Caco-2 (cell line): ENCODE results near the gene CTNND2. TPM values are rescaled to one million over a fixed set of nuclear protein-coding genes. Genes with fewer than 3 reads are reported as not detected.

Experiments
- BruUV-seq: library from RNA; stranded (reverse); fragments of 400-500 nt; replicated peaks from 2 replicates; lab custom pipeline; 2021; lab: Mats Ljungman, UMichigan
- CTCF ChIA-PET: fragments of 300-600 bp; sonication (Branson Sonifier 250); formaldehyde crosslinking; loops from one replicate; lab custom pipeline; 2022; ENCODE audit warnings: antibody characterized with exemption; lab: Charles Lee
- POLR2A ChIA-PET: fragments of 300-600 bp; sonication (Branson Sonifier 250); formaldehyde crosslinking; loops from one replicate; lab custom pipeline; 2022; ENCODE audit warnings: antibody characterized with exemption; lab: Charles Lee
- DNase-seq, 2 experiments: peaks; one replicate each; pipeline versions ENCODE4 v3.0.0 to v3.0.0-alpha.2; 2020 to 2022
- H3K27me3 ChIP-seq: replicated peaks from 2 replicates; pipeline ENCODE4 v1.6.0; 2011; ENCODE audit warnings: low read length; ENCODE audit not compliant: control insufficient read depth, insufficient read depth
- H3K36me3 ChIP-seq: 2 replicates; pipeline ENCODE4 v1.5.1; 2011; ENCODE audit warnings: low read length; ENCODE audit not compliant: control insufficient read depth, insufficient read depth
- H3K4me1 ChIP-seq: fragments of 250-450 bp; sonication (Bioruptor Pico); 2 replicates; pipeline ENCODE4 v1.5.1; 2020; ENCODE audit warnings: mild to moderate bottlenecking
- H3K4me3 ChIP-seq: 2 replicates; pipeline ENCODE4 v1.5.1; 2011; ENCODE audit warnings: low read depth, mild to moderate bottlenecking, control low read depth, low read length
- H3K9me3 ChIP-seq: fragments of 250-450 bp; sonication (Bioruptor Pico); 2 replicates; pipeline ENCODE4 v1.5.1; 2020; ENCODE audit warnings: mild to moderate bottlenecking, moderate library complexity
- H3K27ac Mint-ChIP-seq: one replicate; pipeline ENCODE4 v1.8.0; 2022; ENCODE audit warnings: mixed read lengths; ENCODE audit not compliant: unreplicated experiment
- H3K27me3 Mint-ChIP-seq: one replicate; pipeline ENCODE4 v1.8.0; 2022; ENCODE audit warnings: mixed read lengths; ENCODE audit not compliant: insufficient read depth, unreplicated experiment
- H3K36me3 Mint-ChIP-seq: one replicate; pipeline ENCODE4 v1.8.0; 2022; ENCODE audit warnings: mild to moderate bottlenecking, mixed read lengths; ENCODE audit not compliant: insufficient read depth, unreplicated experiment
- H3K4me1 Mint-ChIP-seq: one replicate; pipeline ENCODE4 v1.8.0; 2022; ENCODE audit warnings: low read depth, mixed read lengths; ENCODE audit not compliant: unreplicated experiment
- H3K4me3 Mint-ChIP-seq: one replicate; pipeline ENCODE4 v1.8.0; 2022; ENCODE audit warnings: mild to moderate bottlenecking, moderate library complexity, mixed read lengths; ENCODE audit not compliant: unreplicated experiment
- H3K9me3 Mint-ChIP-seq: one replicate; pipeline ENCODE4 v1.8.0; 2022; ENCODE audit warnings: mixed read lengths; ENCODE audit not compliant: unreplicated experiment
- CTCF ChIP-seq, 2 experiments: fragments of 200-600 bp in 1 of 2; IDR thresholded peaks; 1 replicate in 1 of 2; 2 replicates in 1 of 2; pipeline versions ENCODE4 v1.5.1 to v1.8.0; 2011 to 2022; ENCODE audit warnings: antibody characterized with exemption in 1 of 2, control low read depth in 1 of 2, inconsistent platforms in 1 of 2, low read depth in 1 of 2, low read length in 1 of 2, mild to moderate bottlenecking in 1 of 2, moderate library complexity in 1 of 2; ENCODE audit not compliant: insufficient read depth in 1 of 2, severe bottlenecking in 1 of 2, unreplicated experiment in 1 of 2
- intact Hi-C: fragments of 100-400 bp; cut with micrococcal nuclease; formaldehyde crosslinking; loops from one replicate; pipeline ENCODE4 v1.10.0; 2022; ENCODE audit not compliant: unreplicated experiment
- total RNA-seq: library from RNA; stranded (reverse); gene quantifications from 2 replicates; pipeline ENCODE4 v1.2.3, GENCODE V29; 2022

CTNND2 gene
- total RNA-seq, 1 experiment from 2014 or later: 0.32 TPM

GRCh38 chr5:10999714-11000113 is 904.5 kb downstream of the CTNND2 start:
- Mint-ChIP-seq H3K27me3 (peaks cover 25% of the 10 kb centered on the region), H3K9me3 (no peaks in the 10 kb centered on the region), H3K36me3 (no peaks in the 10 kb centered on the region), H3K27ac (no peak overlapping the region), H3K4me3 (no peak overlapping the region), H3K4me1 (no peaks in the 10 kb centered on the region)
- CTCF ChIA-PET: no interaction called here
- Histone ChIP-seq H3K9me3 (no peaks in the 10 kb centered on the region; the same call in 1 of the 2 replicates), H3K4me1 (no peaks in the 10 kb centered on the region), H3K36me3 (no peaks in the 10 kb centered on the region), H3K4me3 (no peak overlapping the region), H3K27me3 (peaks cover 2% of the 10 kb centered on the region; the same call in 1 of the 2 replicates)
- POLR2A ChIA-PET: no interaction called here
- BruUV-seq: no TSS peak
- no peak for DNase-seq
- no peak for TF ChIP-seq CTCF (IDR thresholded peaks at IDR 0.05; ENCODE audit: insufficient read depth in 1 of 2, low read depth in 1 of 2, low read length in 1 of 2, severe bottlenecking in 1 of 2, unreplicated experiment in 1 of 2)
- intact Hi-C loops: no loop called here

- ChIA-PET CTCF (no interaction called here), POLR2A (no interaction called here)
- no peaks in the 10 kb centered on the region for H3K27me3 ChIP-seq
- Mint-ChIP-seq H3K4me1 (no peaks in the 10 kb centered on the region), H3K36me3 (no peaks in the 10 kb centered on the region), H3K27ac (no peak overlapping the region), H3K27me3 (peaks cover 28% of the 10 kb centered on the region), H3K4me3 (no peak overlapping the region), H3K9me3 (no peaks in the 10 kb centered on the region)
- intact Hi-C loops: no loop called here
- no TSS peak for BruUV-seq
- no peaks in the 10 kb centered on the region for H3K36me3 ChIP-seq
- DNase-seq: no peak
- no peaks in the 10 kb centered on the region for H3K4me1 ChIP-seq
- no peak for TF ChIP-seq CTCF (IDR thresholded peaks at IDR 0.05; ENCODE audit: insufficient read depth in 1 of 2, low read depth in 1 of 2, low read length in 1 of 2, severe bottlenecking in 1 of 2, unreplicated experiment in 1 of 2)
- no peak overlapping the region for H3K4me3 ChIP-seq
- H3K9me3 ChIP-seq: 0 out of 2 replicates have a peak, but pooled peaks cover 3% of the 10 kb centered on the region
These were observed 908.4 kb downstream of the CTNND2 start for GRCh38 chr5:10995891-10996290.

GRCh38 chr5:10994091-10994986 is 909.9 kb downstream of the CTNND2 start:
- no peak for DNase-seq
- ChIA-PET CTCF (no interaction called here), POLR2A (no interaction called here)
- Histone ChIP-seq H3K4me3 (no peak overlapping the region), H3K27me3 (no peaks in the 10 kb centered on the region; the same call in 1 of the 2 replicates), H3K9me3 (0 out of 2 replicates have a peak, but pooled peaks cover 3% of the 10 kb centered on the region), H3K4me1 (no peaks in the 10 kb centered on the region), H3K36me3 (no peaks in the 10 kb centered on the region)
- no TSS peak for BruUV-seq
- no peak overlapping the region for H3K27ac Mint-ChIP-seq
- intact Hi-C loops: no loop called here
- H3K27me3 Mint-ChIP-seq: peaks cover 31% of the 10 kb centered on the region
- no peak overlapping the region for H3K4me3 Mint-ChIP-seq
- no peak for TF ChIP-seq CTCF (IDR thresholded peaks at IDR 0.05; ENCODE audit: insufficient read depth in 1 of 2, low read depth in 1 of 2, low read length in 1 of 2, severe bottlenecking in 1 of 2, unreplicated experiment in 1 of 2)
- no peaks in the 10 kb centered on the region for H3K4me1 Mint-ChIP-seq
- no peaks in the 10 kb centered on the region for H3K9me3 Mint-ChIP-seq
- no peaks in the 10 kb centered on the region for H3K36me3 Mint-ChIP-seq
